PC-9 (cell line): Measurements from ENCODE around the gene GSE1. TPM values are rescaled to one million over a fixed set of nuclear protein-coding genes. Genes with fewer than 3 reads are reported as not detected.

Experiments
- BruUV-seq: library from RNA; stranded (reverse); fragments of 400-500 nt; replicated peaks from 2 replicates; lab custom pipeline; 2021; lab: Mats Ljungman, UMichigan
- CTCF ChIA-PET: fragments of 300-600 bp; sonication (Branson Sonifier 250); formaldehyde crosslinking; loops from one replicate; lab custom pipeline; 2022; ENCODE audit warnings: antibody characterized with exemption; lab: Charles Lee
- POLR2A ChIA-PET: fragments of 300-600 bp; sonication (Branson Sonifier 250); formaldehyde crosslinking; loops from one replicate; lab custom pipeline; 2022; ENCODE audit warnings: antibody characterized with exemption; ENCODE audit not compliant: unreplicated experiment; lab: Charles Lee
- DNase-seq, 2 experiments: peaks; one replicate each; pipeline versions ENCODE4 v3.0.0 to v3.0.0-alpha.2; 2015 to 2022; ENCODE audit warnings: mixed read lengths in 1 of 2
- H2AFZ ChIP-seq: fragments of 200-600 bp; sonication (generic); 2 replicates; pipeline ENCODE4 v1.8.1; 2017; ENCODE audit warnings: antibody characterized with exemption
- H3F3A ChIP-seq: fragments of 200-600 bp; sonication (generic); 2 replicates; pipeline ENCODE4 v1.8.1; 2017; ENCODE audit warnings: antibody characterized with exemption, mild to moderate bottlenecking, low read depth; ENCODE audit not compliant: insufficient read depth
- H3K27ac ChIP-seq: fragments of 200-600 bp; sonication (generic); 2 replicates; pipeline ENCODE4 v1.6.1; 2016; ENCODE audit warnings: mixed run types
- H3K27me3 ChIP-seq: fragments of 200-600 bp; sonication (generic); 2 replicates; pipeline ENCODE4 v1.6.1; 2016; ENCODE audit warnings: low read depth, mixed run types; ENCODE audit not compliant: insufficient read depth
- H3K36me3 ChIP-seq: fragments of 200-600 bp; sonication (generic); 2 replicates; pipeline ENCODE4 v1.6.1; 2016; ENCODE audit warnings: low read depth, mixed run types
- H3K4me1 ChIP-seq: fragments of 200-600 bp; sonication (generic); replicated peaks from 2 replicates; pipeline ENCODE4 v1.6.1; 2016; ENCODE audit warnings: mixed run types; ENCODE audit not compliant: insufficient read depth
- H3K4me2 ChIP-seq: fragments of 200-600 bp; sonication (generic); 2 replicates; pipeline ENCODE4 v1.6.1; 2017; ENCODE audit warnings: mixed run types
- H3K4me3 ChIP-seq: fragments of 200-600 bp; sonication (generic); 2 replicates; pipeline ENCODE4 v1.6.1; 2016; ENCODE audit warnings: mixed run types
- H3K79me2 ChIP-seq: fragments of 200-600 bp; sonication (generic); 2 replicates; pipeline ENCODE4 v1.6.1; 2017; ENCODE audit warnings: low read depth, mixed run types
- H3K9me2 ChIP-seq: fragments of 200-600 bp; sonication (generic); 2 replicates; pipeline ENCODE4 v1.8.1; 2017; ENCODE audit warnings: mild to moderate bottlenecking; ENCODE audit not compliant: insufficient read depth
- H3K9me3 ChIP-seq: fragments of 200-600 bp; sonication (generic); 2 replicates; pipeline ENCODE4 v1.8.1; 2016; ENCODE audit warnings: low read depth; ENCODE audit not compliant: insufficient read depth
- H4K20me1 ChIP-seq: fragments of 200-600 bp; sonication (generic); 2 replicates; pipeline ENCODE4 v1.8.1; 2017; ENCODE audit not compliant: insufficient read depth
- CTCF ChIP-seq: fragments of 200-600 bp; sonication (generic); conservative IDR thresholded peaks from 2 replicates; pipeline ENCODE4 v1.6.1; 2017; ENCODE audit warnings: mixed run types, antibody characterized with exemption, mild to moderate bottlenecking, moderate library complexity
- EZH2 ChIP-seq: fragments of 200-600 bp; sonication (generic); IDR thresholded peaks from 2 replicates; pipeline ENCODE4 v1.8.0; 2017; ENCODE audit warnings: antibody characterized with exemption, low read depth
- intact Hi-C: fragments of 100-400 bp; cut with micrococcal nuclease; formaldehyde crosslinking; loops from one replicate; pipeline ENCODE4 v1.10.0; 2022; ENCODE audit not compliant: unreplicated experiment
- total RNA-seq: library from RNA; stranded (reverse); gene quantifications from 2 replicates; pipeline ENCODE4 v1.2.3, GENCODE V29; 2021

The GSE1 gene
- total RNA-seq, 1 experiment from 2014 or later = 83.5 TPM

- Histone ChIP-seq H3K4me1 (peaks cover 13% of the 10 kb centered on the region), H3K27ac (no peak overlapping the region)
- intact Hi-C loops = no loop called here
These were observed 38.2 kb upstream of the GSE1 start for GRCh38 chr16:85574672-85575475.

GRCh38 chr16:85575920-85576319 is 37.2 kb upstream of the GSE1 start:
- H3K27ac ChIP-seq = no peak overlapping the region
- peaks cover 71% of the 10 kb centered on the region for H3K79me2 ChIP-seq
- H3K9me3 ChIP-seq = no peaks in the 10 kb centered on the region
- no peaks in the 10 kb centered on the region for H3K9me2 ChIP-seq
- intact Hi-C loops = no loop called here
- peaks cover 2% of the 10 kb centered on the region; the same call in 1 of the 2 replicates for H3K4me1 ChIP-seq
- H3K36me3 ChIP-seq = no peaks in the 10 kb centered on the region
- H3K27me3 ChIP-seq = no peaks in the 10 kb centered on the region
- ChIA-PET POLR2A (interaction anchor here (0.6 to 0.7 kb wide), 2 partner anchors 19 to 104 kb away, joined by 3 to 6 read pairs; no protein-coding TSS in a partner anchor), CTCF (no interaction called here)
- no peak overlapping the region for H3K4me3 ChIP-seq
- no peak for DNase-seq
- TF ChIP-seq CTCF (no peak), EZH2 (no peak)
- peaks cover 92% of the 10 kb centered on the region for H4K20me1 ChIP-seq
- no TSS peak for BruUV-seq
- peaks cover 19% of the 10 kb centered on the region for H3F3A ChIP-seq
- no peak overlapping the region for H2AFZ ChIP-seq
- H3K4me2 ChIP-seq = no peak overlapping the region

More at GRCh38 chr16:85574672-85575475, 38.2 kb upstream of the GSE1 start:
- ChIA-PET CTCF (no interaction called here), POLR2A (no interaction called here)
- Histone ChIP-seq H3K27me3 (no peaks in the 10 kb centered on the region), H3K4me2 (no peak overlapping the region), H3K9me3 (no peaks in the 10 kb centered on the region), H3K9me2 (no peaks in the 10 kb centered on the region), H3K36me3 (no peaks in the 10 kb centered on the region), H2AFZ (no peak overlapping the region), H4K20me1 (peaks cover 92% of the 10 kb centered on the region), H3K79me2 (peaks cover 78% of the 10 kb centered on the region), H3F3A (peaks cover 29% of the 10 kb centered on the region), H3K4me3 (no peak overlapping the region)
- TF ChIP-seq CTCF (no peak), EZH2 (no peak)
- no TSS peak for BruUV-seq
- DNase-seq = no peak

- Histone ChIP-seq H3F3A (peaks cover 8% of the 10 kb centered on the region), H3K9me3 (no peaks in the 10 kb centered on the region), H3K27ac (no peak overlapping the region), H3K4me1 (no peaks in the 10 kb centered on the region), H3K9me2 (no peaks in the 10 kb centered on the region), H3K4me3 (no peak overlapping the region), H3K36me3 (no peaks in the 10 kb centered on the region), H3K4me2 (no peak overlapping the region), H3K27me3 (no peaks in the 10 kb centered on the region), H4K20me1 (peaks cover 92% of the 10 kb centered on the region), H3K79me2 (peaks cover 64% of the 10 kb centered on the region), H2AFZ (no peak overlapping the region)
- BruUV-seq = no TSS peak
- intact Hi-C loops = no loop called here
- DNase-seq = no peak
- POLR2A ChIA-PET = no interaction called here
- no peak for TF ChIP-seq EZH2
- no peak for TF ChIP-seq CTCF
- CTCF ChIA-PET = no interaction called here
These were observed 36.2 kb upstream of the GSE1 start for GRCh38 chr16:85576944-85577343.
